Measurements from ENCODE around the gene TNRC6C.

The TNRC6C gene

GRCh38 chr17:78130090-78130436, 171.6 kb downstream of the TNRC6C start:
- TF ChIP-seq ZNF530 (tag by site-specific recombination; IDR thresholded peaks at IDR 0.05; ENCODE audit: low read depth) (no peak), ZIC2 (tag by site-specific recombination; IDR thresholded peaks at IDR 0.05) (no peak), TCF7L2 (IDR thresholded peaks at IDR 0.05; ENCODE audit: borderline replicate concordance, low read depth, low read length) (no peak), ZNF571 (tag by site-specific recombination; IDR thresholded peaks at IDR 0.05) (no peak), ZNF155 (tag by site-specific recombination; IDR thresholded peaks at IDR 0.05) (no peak), ZNF335 (tag by site-specific recombination; conservative IDR thresholded peaks at IDR 0.05) (no peak), SP3 (tag by site-specific recombination; IDR thresholded peaks at IDR 0.05) (no peak), ZNF488 (tag by site-specific recombination; IDR thresholded peaks at IDR 0.05) (no peak), ZNF843 (tag by site-specific recombination; IDR thresholded peaks at IDR 0.05) (no peak), ZNF423 (tag by site-specific recombination; IDR thresholded peaks at IDR 0.05) (no peak), ZNF148 (tag by site-specific recombination; IDR thresholded peaks at IDR 0.05; ENCODE audit: borderline replicate concordance) (no peak), ZFP69B (tag by site-specific recombination; IDR thresholded peaks at IDR 0.05) (no peak), PRDM10 (tag by site-specific recombination; IDR thresholded peaks at IDR 0.05) (no peak), RBAK (tag by site-specific recombination; IDR thresholded peaks at IDR 0.05) (no peak), YY1 (tag by site-specific recombination; IDR thresholded peaks at IDR 0.05) (no peak), ZNF600 (tag by site-specific recombination; IDR thresholded peaks at IDR 0.05) (no peak), ZNF18 (tag by site-specific recombination; IDR thresholded peaks at IDR 0.05) (no peak)
- CTCF ChIA-PET: interaction anchor here (0.9 to 2.0 kb wide), 3 partner anchors 10 to 57 kb away, joined by 4 to 5 read pairs (median 4); partner anchors contain the start of genes AFMID and TK1
- Histone ChIP-seq H3K36me3 (ENCODE audit: control insufficient read depth in 2 of 2, insufficient read depth in 1 of 2, low read length in 2 of 2) (no peaks in the 10 kb centered on the region), H3K4me1 (ENCODE audit: control insufficient read depth, insufficient read depth, low read length) (peaks cover 6% of the 10 kb centered on the region; the same call in 1 of the 2 replicates), H3K27ac (ENCODE audit: extremely low read depth, low read depth, low read length) (no peak overlapping the region), H3K4me3 (ENCODE audit: low read depth, low read length) (no peak overlapping the region), H3K9me3 (ENCODE audit: control insufficient read depth, insufficient read depth, low read depth, low read length) (no peaks in the 10 kb centered on the region)
- POLR2A ChIA-PET: interaction anchor here (1.0 to 1.4 kb wide), 3 partner anchors 10 to 34 kb away, joined by 3 read pairs; no protein-coding TSS in a partner anchor

Measured in HEK293 (cell line).